Activated naive CD4-positive, alpha-beta T cell treated with anti-CD3 and anti-CD28 coated beads for 36 hours (primary cell): ENCODE data around the gene ZNF583. TPM values are rescaled to one million over a fixed set of nuclear protein-coding genes. Genes with fewer than 3 reads are reported as not detected.

Experiments
- CTCF ChIA-PET: fragments of 350-600 bp; sonication (Branson Sonifier 250); formaldehyde crosslinking; loops from one replicate; lab custom pipeline; 2021; ENCODE audit warnings: antibody characterized with exemption; lab: Charles Lee
- DNase-seq: peaks from one replicate; pipeline ENCODE4 v3.0.0-alpha.2; 2020
- H3K27ac Mint-ChIP-seq: one replicate; pipeline ENCODE4 v1.8.0; 2021; ENCODE audit warnings: mild to moderate bottlenecking, mixed read lengths
- H3K27me3 Mint-ChIP-seq: one replicate; pipeline ENCODE4 v1.8.0; 2021; ENCODE audit warnings: low read depth, mixed read lengths
- H3K36me3 Mint-ChIP-seq: one replicate; pipeline ENCODE4 v1.8.0; 2021; ENCODE audit warnings: low read depth, mixed read lengths
- H3K4me1 Mint-ChIP-seq: one replicate; pipeline ENCODE4 v1.8.0; 2021; ENCODE audit warnings: low read depth, mixed read lengths
- H3K4me3 Mint-ChIP-seq: one replicate; pipeline ENCODE4 v1.8.0; 2021; ENCODE audit warnings: mild to moderate bottlenecking, moderate library complexity, mixed read lengths
- H3K9me3 Mint-ChIP-seq: one replicate; pipeline ENCODE4 v1.8.0; 2021; ENCODE audit warnings: mixed read lengths
- intact Hi-C: fragments of 100-400 bp; cut with micrococcal nuclease; formaldehyde crosslinking; loops from one replicate; pipeline ENCODE4 v1.15.1; 2023
- total RNA-seq, 2 experiments: library from RNA; stranded (reverse); gene quantifications; one replicate each; pipeline ENCODE4 v1.2.3, GENCODE V29; 2021

The ZNF583 gene
- total RNA-seq: 1 to 10 TPM in 1 of 2 experiments, under 1 TPM in 1; 0.55 to 1.2 TPM

DNA sequence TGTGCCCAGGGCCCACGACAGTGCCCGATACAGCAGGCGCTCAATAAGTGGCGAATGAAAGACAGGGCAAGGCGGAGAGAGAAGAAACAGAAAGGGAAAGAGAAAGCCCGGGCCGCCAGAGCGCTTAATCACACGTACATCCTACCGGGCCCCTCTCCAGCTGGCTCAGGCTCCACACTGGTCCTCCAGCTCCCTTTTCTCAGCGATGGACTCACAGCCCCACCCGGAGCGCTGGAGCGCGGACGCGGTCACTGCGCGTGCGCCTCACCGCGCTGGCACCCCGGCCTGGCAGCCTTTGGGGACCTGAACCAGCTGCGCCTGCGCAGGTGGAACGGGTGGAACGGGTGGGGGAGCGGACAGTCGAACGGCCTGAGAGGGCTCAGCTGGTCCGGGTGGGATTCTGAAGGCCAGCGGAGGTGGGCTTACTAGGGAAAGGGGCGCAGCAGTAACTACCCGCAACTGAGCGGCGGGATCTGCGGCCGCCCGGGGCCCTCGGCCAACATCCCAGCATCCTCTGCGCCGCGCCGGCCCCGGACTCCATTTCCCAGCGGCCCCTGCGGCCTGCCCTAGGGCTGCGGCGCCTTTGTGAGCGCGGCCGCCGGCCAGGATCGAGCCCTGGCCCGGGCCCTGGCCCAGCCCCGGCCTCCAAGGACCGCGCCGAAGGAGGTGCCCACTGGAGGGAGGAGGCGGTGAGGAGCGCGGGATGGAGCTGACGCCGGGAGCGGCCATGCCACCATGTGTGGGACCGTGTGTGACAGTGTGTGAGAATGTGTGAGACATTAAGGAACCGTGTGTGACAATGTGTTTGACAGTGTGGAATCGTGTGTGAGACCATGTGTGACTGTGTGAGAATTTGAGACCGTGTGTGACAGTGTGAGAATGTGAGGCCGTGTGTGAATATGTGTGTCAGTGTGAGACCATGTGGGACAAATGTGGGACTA lies at the start of gene ZNF583:
TSS of gene ZNF583 (plus strand) at position 569 of the 941 bp plus-strand sequence. CDS start 2,783 bp downstream, outside the sequence.
- no peaks in the 10 kb centered on the region for H3K27me3 Mint-ChIP-seq
- H3K9me3 Mint-ChIP-seq: peaks cover 66% of the 10 kb centered on the region
- intact Hi-C loops: loop anchor here (1.0 to 10.0 kb wide), 4 partner anchors 11 to 1073 kb away; partner anchors contain the start of genes ZFP28, ZNF470, ZNF582 and ZNF772
- peak within 1 kb of the TSS; percentile 96 for H3K27ac Mint-ChIP-seq
- peaks cover 74% of the 10 kb centered on the region for H3K36me3 Mint-ChIP-seq
- H3K4me3 Mint-ChIP-seq: peak within 1 kb of the TSS; percentile 85
- peak; percentile 88 for DNase-seq
- CTCF ChIA-PET: no interaction called here
- H3K4me1 Mint-ChIP-seq: peaks cover 32% of the 10 kb centered on the region

DNA sequence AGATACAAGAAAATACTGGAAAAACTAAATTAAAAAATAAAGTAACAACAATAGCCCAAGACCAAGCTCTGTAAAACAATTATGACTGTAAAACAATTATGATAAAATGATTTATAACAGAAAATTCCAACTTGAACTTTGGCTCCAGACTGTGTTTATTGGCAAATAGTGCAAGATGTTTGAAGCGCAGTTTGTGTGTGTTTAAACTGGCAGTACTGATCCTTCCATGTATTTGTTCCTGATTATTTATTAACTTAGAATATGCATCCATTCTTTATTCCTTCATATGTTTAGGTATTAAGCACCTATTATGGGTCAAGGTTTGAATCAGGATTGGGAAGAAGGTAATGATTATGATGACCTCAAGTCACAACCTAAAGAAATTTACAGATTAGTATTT lies 48.6 kb upstream of the ZNF583 start:
- Mint-ChIP-seq H3K27ac (no peak overlapping the region), H3K9me3 (peaks cover 12% of the 10 kb centered on the region), H3K4me3 (no peak overlapping the region), H3K4me1 (no peaks in the 10 kb centered on the region), H3K27me3 (no peaks in the 10 kb centered on the region), H3K36me3 (peaks cover 14% of the 10 kb centered on the region)
- CTCF ChIA-PET: no interaction called here
- no peak for DNase-seq
- intact Hi-C loops: no loop called here

DNA sequence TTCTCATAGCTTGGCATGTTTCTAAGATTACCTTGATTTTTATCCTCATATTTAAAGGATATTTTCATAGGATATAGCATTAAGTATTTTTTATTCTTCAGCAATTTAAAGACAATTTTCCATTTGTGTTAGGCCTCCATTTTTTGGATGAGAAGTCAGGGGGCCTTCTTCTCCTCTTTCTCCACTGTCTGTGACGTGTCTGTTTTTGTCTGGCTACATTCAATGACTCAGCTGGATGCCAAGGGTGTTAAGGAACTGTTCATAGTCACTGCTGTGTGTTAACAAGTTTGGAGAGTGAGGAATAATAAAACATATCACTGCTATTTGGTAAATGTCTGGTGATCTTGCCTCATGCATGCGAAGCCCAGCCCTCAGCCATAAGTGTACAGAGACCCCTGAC lies 47.2 kb upstream of the ZNF583 start:
- Mint-ChIP-seq H3K36me3 (peaks cover 20% of the 10 kb centered on the region), H3K9me3 (peaks cover 20% of the 10 kb centered on the region), H3K4me1 (no peaks in the 10 kb centered on the region), H3K27me3 (no peaks in the 10 kb centered on the region), H3K27ac (no peak overlapping the region), H3K4me3 (no peak overlapping the region)
- DNase-seq: no peak
- CTCF ChIA-PET: no interaction called here
- intact Hi-C loops: no loop called here

DNA sequence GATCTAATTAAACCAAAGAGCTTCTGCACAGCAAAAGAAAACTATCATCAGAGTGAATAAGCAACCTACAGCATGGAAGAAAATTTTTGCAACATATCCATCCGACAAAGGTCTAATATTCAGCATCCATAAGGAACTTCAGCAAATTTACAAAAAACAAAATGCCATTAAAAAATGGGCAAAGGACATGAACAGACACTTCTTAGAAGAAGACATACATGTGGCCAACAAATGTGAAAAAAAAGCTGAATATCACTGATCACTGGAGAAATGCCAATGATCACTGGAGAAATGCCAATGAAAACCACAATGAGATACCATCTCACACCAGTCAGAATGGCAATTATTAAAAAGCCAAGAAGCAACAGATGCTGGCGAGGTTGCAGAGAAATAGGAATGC lies 43.3 kb upstream of the ZNF583 start:
- no peak for DNase-seq
- Mint-ChIP-seq H3K36me3 (peaks cover 34% of the 10 kb centered on the region), H3K9me3 (peaks cover 42% of the 10 kb centered on the region), H3K4me1 (no peaks in the 10 kb centered on the region), H3K4me3 (no peak overlapping the region), H3K27ac (no peak overlapping the region), H3K27me3 (no peaks in the 10 kb centered on the region)
- intact Hi-C loops: no loop called here
- CTCF ChIA-PET: interaction anchor here (0.6 kb wide), 1 partner anchor 27 kb away, joined by 3 read pairs; no protein-coding TSS in a partner anchor

DNA sequence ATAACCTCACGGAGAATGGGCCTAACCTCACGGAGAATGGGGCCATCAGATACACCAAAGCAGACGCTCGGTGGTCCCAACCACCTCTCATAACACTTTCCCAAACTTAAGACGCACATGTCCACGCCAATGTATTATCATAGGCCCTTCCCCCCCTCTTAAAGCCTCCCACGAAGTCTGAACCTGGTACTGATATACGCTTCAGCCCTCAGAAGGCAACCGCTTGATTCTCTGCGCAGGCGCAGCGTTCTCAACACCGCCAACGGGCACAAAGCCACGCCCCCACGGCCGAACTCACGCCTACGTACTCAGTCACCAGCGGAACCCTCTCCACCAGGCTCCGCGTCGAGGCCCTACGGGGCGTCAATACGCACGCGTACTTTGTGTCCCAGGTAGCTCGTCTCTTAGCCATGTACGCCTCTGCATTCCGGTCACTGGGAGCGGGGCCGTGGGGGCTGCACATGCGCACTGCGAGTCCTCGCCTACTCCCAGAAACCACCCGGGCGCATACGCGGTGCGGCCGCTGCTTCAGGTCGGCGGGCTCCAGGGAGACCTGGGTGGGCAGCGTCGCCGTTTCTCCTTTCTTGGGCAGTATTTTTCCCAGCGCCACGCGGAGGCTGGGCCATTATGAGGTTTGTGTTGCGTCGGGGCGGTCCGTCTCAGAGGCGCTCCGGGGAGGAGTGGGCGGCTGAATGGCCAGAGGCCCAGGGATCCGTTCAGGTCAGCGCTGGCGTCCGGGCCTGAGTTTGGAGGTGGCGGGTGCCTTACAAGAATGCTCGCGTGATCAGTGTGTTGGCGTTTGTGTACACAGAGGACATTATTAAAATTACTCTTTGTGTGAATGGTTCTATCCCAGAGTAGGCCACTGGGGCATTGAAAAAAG lies 36.1 kb upstream of the ZNF583 start:
- Mint-ChIP-seq H3K4me1 (peaks cover 16% of the 10 kb centered on the region), H3K27me3 (no peaks in the 10 kb centered on the region), H3K9me3 (peaks cover 42% of the 10 kb centered on the region), H3K4me3 (peak overlapping the region; percentile 82), H3K36me3 (peaks cover 51% of the 10 kb centered on the region), H3K27ac (peak overlapping the region; percentile 33)
- intact Hi-C loops: no loop called here
- DNase-seq: peak; percentile 79
- CTCF ChIA-PET: interaction anchor here (0.6 kb wide), 1 partner anchor 20 kb away, joined by 3 read pairs; no protein-coding TSS in a partner anchor

DNA sequence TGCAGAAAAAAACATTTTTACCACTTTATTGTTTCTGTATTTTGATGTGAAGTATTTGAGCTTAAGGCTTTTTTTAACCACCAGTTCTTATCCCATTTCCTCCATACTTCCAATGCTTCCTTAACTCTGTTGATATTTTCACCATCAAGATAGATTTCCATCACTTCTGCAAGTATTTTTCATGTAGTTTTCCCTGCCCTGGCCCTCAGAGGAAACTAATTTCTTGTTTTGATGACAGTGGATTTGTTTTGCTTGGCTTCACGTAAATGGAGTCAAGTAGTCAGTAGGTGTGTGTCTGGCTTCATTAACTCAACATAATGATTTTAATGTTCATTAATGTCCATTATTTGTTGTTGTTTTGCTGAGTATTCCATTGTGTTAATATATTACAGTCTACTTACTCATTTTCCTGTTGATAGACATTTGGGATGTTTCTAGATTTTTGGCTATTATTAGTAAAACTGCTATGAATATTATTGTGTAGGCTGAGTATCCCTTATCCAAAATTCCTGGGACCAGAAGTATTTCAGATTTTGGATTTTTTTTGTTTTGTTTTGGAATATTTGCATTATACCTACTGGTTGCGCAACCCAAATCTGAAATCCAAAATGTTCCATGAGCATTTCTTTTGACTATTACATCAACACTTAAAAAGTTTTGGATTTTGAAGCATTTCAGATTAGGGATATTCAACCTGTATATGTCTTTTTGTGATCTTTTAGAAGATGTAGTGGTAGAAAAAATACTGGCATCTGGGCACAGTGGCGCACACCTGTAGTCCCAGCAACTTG lies 34.1 kb upstream of the ZNF583 start:
- Mint-ChIP-seq H3K27me3 (no peaks in the 10 kb centered on the region), H3K4me1 (peaks cover 16% of the 10 kb centered on the region), H3K36me3 (peaks cover 63% of the 10 kb centered on the region), H3K9me3 (peaks cover 39% of the 10 kb centered on the region), H3K4me3 (no peak overlapping the region), H3K27ac (no peak overlapping the region)
- intact Hi-C loops: no loop called here
- DNase-seq: no peak
- CTCF ChIA-PET: no interaction called here

DNA sequence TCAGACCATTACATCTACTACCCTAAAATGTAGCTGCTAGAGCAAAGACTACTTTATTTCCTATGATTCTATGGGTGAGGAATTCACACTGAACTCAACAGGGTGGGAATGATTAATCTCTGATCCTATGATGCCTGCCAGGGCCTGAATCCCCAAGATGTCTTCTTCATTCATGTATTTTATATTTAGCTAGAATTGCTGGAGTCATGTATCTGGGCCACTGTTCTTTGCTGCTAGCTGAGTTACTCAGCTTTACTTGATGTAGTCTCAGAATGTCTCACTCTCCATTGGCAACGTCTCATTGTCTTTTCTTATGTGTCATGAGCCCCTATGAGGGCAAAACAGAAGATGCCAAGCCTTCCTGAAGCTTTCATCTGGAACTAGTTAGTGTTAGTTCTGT lies 31.9 kb upstream of the ZNF583 start:
- Mint-ChIP-seq H3K4me1 (peaks cover 16% of the 10 kb centered on the region), H3K36me3 (peaks cover 74% of the 10 kb centered on the region), H3K4me3 (no peak overlapping the region), H3K27ac (no peak overlapping the region), H3K9me3 (peaks cover 44% of the 10 kb centered on the region), H3K27me3 (no peaks in the 10 kb centered on the region)
- DNase-seq: no peak
- intact Hi-C loops: no loop called here
- CTCF ChIA-PET: interaction anchor here (1.5 kb wide), 1 partner anchor 24 kb away, joined by 3 read pairs; no protein-coding TSS in a partner anchor

DNA sequence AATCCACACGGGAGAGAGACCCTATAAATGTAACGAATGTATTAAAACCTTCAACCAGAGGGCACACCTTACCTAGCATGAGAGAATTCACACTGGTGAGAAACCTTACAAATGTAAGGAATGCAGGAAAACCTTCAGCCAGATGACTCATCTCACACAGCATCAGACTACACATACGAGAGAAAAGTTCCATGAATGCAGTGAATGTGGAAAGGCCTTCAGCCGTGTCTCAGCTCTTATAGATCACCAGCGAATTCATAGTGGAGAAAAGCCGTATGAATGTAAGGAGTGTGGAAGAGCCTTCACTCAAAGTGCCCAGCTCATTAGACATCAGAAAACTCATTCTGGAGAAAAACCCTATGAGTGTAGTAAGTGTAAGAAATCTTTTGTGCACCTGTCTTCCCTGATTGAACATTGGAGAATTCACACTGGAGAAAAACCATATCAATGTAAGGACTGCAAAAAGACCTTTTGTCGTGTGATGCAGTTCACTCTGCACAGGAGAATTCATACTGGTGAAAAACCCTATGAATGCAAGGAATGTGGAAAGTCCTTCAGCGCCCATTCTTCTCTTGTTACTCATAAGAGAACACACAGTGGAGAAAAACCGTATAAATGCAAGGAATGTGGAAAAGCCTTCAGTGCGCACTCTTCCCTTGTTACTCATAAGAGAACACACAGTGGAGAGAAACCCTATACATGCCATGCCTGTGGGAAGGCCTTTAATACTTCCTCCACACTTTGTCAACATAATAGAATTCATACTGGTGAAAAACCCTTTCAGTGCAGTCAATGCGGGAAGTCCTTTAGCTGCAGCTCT lies 26.8 kb upstream of the ZNF583 start:
- no peak for DNase-seq
- Mint-ChIP-seq H3K4me3 (no peak overlapping the region), H3K4me1 (peaks cover 3% of the 10 kb centered on the region), H3K9me3 (peaks cover 63% of the 10 kb centered on the region), H3K36me3 (peaks cover 65% of the 10 kb centered on the region), H3K27me3 (no peaks in the 10 kb centered on the region), H3K27ac (no peak overlapping the region)
- intact Hi-C loops: no loop called here
- CTCF ChIA-PET: no interaction called here

DNA sequence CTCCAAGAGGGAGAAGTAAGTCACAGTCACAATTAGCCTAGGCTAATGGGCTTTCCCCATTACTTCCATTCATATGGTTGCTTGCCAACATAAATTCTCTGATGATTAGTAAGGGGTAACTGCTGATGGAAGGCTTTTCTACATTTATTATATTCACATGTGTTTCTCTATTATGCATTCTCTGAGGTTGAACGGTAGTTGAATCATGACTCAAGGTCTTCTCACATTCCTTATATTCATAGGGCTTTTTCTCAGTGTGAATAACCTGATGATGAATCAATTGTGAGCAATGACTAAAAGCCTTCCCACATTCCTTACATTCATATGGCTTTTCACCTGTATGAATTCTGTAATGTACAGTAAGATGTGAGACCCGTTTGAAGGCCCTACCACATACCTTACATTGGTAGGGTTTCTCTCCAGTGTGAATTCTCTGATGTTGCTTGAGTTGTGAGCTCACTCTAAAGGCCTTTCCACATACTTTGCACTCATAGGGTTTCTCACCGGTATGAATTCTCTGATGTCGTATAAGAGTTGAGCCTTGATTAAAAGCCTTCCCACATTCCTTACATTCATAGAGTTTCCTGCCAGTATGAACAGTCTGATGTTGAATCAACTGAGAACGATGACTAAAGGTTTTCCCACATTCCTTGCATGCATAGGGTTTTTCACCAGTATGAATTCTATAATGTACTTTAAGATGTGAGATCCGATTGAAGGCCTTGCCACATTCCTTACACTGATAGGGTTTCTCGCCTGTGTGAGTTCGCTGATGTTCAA lies 20.1 kb upstream of the ZNF583 start:
- intact Hi-C loops: no loop called here
- H3K4me1 Mint-ChIP-seq: peaks cover 3% of the 10 kb centered on the region
- H3K4me3 Mint-ChIP-seq: no peak overlapping the region
- H3K27ac Mint-ChIP-seq: no peak overlapping the region
- peaks cover 70% of the 10 kb centered on the region for H3K36me3 Mint-ChIP-seq
- H3K27me3 Mint-ChIP-seq: no peaks in the 10 kb centered on the region
- DNase-seq: no peak
- CTCF ChIA-PET: no interaction called here
- peaks cover 55% of the 10 kb centered on the region for H3K9me3 Mint-ChIP-seq

DNA sequence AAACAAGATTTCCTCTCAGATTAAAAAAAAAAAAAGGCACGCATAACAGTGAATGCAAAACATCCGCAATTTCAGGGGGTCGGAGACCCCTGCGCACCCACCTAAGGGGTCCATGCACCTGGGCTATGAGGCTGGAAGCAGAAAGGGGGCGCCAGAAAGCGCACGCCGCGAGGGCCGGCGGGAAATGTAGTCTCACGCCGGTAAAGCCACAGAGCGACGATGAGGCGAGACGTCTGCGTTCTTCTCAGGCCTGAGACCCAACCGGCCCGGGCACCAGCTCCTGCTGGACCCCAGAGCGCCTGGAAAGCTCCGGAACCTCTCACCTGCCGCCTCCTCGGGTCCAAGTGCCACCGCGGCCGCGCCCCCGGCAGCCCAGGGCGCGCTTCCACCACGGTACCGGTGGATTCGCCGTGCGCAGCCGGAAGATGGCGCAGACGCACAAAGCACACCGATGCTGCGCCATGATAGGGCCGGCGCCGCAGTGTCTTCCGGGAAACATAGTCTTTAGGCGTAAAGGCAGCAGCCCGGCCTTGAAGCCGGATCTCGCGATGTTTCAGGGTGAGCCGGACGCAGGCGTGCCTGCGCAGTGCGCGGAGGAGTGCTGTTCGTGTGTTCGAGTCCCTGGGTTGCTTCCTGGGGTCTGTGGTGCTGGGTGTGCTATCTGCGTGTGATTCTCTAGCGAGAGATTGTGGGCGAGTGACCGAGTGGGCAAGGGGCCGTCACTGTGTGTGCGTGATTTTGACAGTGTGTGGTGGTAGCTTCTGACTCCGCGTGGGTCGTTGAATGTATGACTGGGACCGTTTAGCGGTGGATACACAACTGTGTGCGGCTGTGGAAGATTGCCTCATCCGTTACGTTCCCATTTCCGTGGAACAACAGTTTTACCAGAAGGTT lies 10.8 kb upstream of the ZNF583 start, which contains the start of gene ZNF582:
TSS of gene ZNF582 (minus strand) at position 416 of the 894 bp plus-strand sequence. CDS start 1,782 bp downstream, outside the sequence.
- intact Hi-C loops: loop anchor here (1.0 to 10.0 kb wide), 6 partner anchors 10 to 1389 kb away; partner anchors contain the start of genes ZFP28, ZNF71 and ZNF835
- H3K36me3 Mint-ChIP-seq: peaks cover 66% of the 10 kb centered on the region
- H3K27me3 Mint-ChIP-seq: no peaks in the 10 kb centered on the region
- H3K9me3 Mint-ChIP-seq: peaks cover 55% of the 10 kb centered on the region
- peaks cover 12% of the 10 kb centered on the region for H3K4me1 Mint-ChIP-seq
- DNase-seq: peak; percentile 96
- peak within 1 kb of the TSS; percentile 92 for H3K27ac Mint-ChIP-seq
- CTCF ChIA-PET: interaction anchor here (0.6 kb wide), 1 partner anchor 793 kb away, joined by 4 read pairs; no protein-coding TSS in a partner anchor
- H3K4me3 Mint-ChIP-seq: peak within 1 kb of the TSS; percentile 87
